ENCODE data around the gene NUTM2A.
"Not testable (repeated sequence)": the region's sequence is repeated elsewhere in the genome, so short reads cannot be mapped to it uniquely, and the experiment has no call there.

- TF ChIP-seq POLR2A (IDR thresholded peaks at IDR 0.05; ENCODE audit: low read length); CTCF (IDR thresholded peaks at IDR 0.05); HES2 (IDR thresholded peaks at IDR 0.05); SMC3 (IDR thresholded peaks at IDR 0.05); JUNB (IDR thresholded peaks at IDR 0.05); KDM1A (IDR thresholded peaks at IDR 0.05; ENCODE audit: low read depth); CEBPB (IDR thresholded peaks at IDR 0.05); USF2 (IDR thresholded peaks at IDR 0.05): not testable (repeated sequence)
These were observed 9.1 kb upstream of the NUTM2A start for GRCh38 chr10:87216120-87216519.
